ENCODE measurements around the gene ADIPOR2. TPM values are rescaled to one million over a fixed set of nuclear protein-coding genes. Genes with fewer than 3 reads are reported as not detected.
"Not testable (repeated sequence)": the region's sequence is repeated elsewhere in the genome, so short reads cannot be mapped to it uniquely, and the experiment has no call there.

The ADIPOR2 gene
- total and polyA plus RNA-seq, 4 donors = 14.8 to 50.5 (median 31.7) TPM

- Histone ChIP-seq H3K27me3 (ENCODE audit: control insufficient read depth in 1 of 2, insufficient read depth in 2 of 2, low read length in 1 of 2) (no peaks in the 10 kb centered on the region), H3K36me3 (ENCODE audit: control insufficient read depth in 1 of 2, insufficient read depth in 2 of 2, low read length in 1 of 2) (no peaks in the 10 kb centered on the region), H3K9me3 (ENCODE audit: control insufficient read depth, low read length) (no peaks in the 10 kb centered on the region), H3K4me3 (ENCODE audit: low read length in 2 of 2) (no peak overlapping the region), H3K27ac (ENCODE audit: low read depth in 1 of 2, low read length in 2 of 2) (no peak overlapping the region), H3K4me1 (ENCODE audit: control insufficient read depth in 1 of 2, insufficient read depth in 2 of 2, low read length in 2 of 2) (no peaks in the 10 kb centered on the region)
- peak; percentile 13 for ATAC-seq (ENCODE audit: low FRiP score)
- intact Hi-C loops (cut with DNase I) = no loop called here
- DNase-seq = peak in 1 of 2 donors; percentile 76
- WGBS, 2 donors = 88 to 89% methylated on average over 17 of the region's 17 CpGs
Measured at GRCh38 chr12:1812650-1813302, 121.9 kb downstream of the ADIPOR2 start.

GRCh38 chr12:1814266-1814665, 123.4 kb downstream of the ADIPOR2 start:
- no peaks in the 10 kb centered on the region for H3K27me3 ChIP-seq (ENCODE audit: control insufficient read depth in 1 of 2, insufficient read depth in 2 of 2, low read length in 1 of 2)
- H3K9me3 ChIP-seq (ENCODE audit: control insufficient read depth, low read length) = no peaks in the 10 kb centered on the region
- DNase-seq = no peak
- no peaks in the 10 kb centered on the region for H3K4me1 ChIP-seq (ENCODE audit: control insufficient read depth in 1 of 2, insufficient read depth in 2 of 2, low read length in 2 of 2)
- no peaks in the 10 kb centered on the region for H3K36me3 ChIP-seq (ENCODE audit: control insufficient read depth in 1 of 2, insufficient read depth in 2 of 2, low read length in 1 of 2)
- H3K4me3 ChIP-seq (ENCODE audit: low read length in 2 of 2) = no peak overlapping the region
- ATAC-seq (ENCODE audit: low FRiP score) = no peak
- WGBS, 2 donors = 79 to 83% methylated on average over 8 of the region's 8 CpGs
- no peak overlapping the region for H3K27ac ChIP-seq (ENCODE audit: low read depth in 1 of 2, low read length in 2 of 2)
- intact Hi-C loops (cut with DNase I) = no loop called here

GRCh38 chr12:1815108-1815507, 124.2 kb downstream of the ADIPOR2 start:
- ATAC-seq (ENCODE audit: low FRiP score) (no peak), DNase-seq (no peak)
- WGBS, 2 donors = 84 to 89% methylated on average over 3 of the region's 3 CpGs
- Histone ChIP-seq H3K9me3 (ENCODE audit: control insufficient read depth, low read length) (no peaks in the 10 kb centered on the region), H3K4me3 (ENCODE audit: low read length in 2 of 2) (no peak overlapping the region), H3K27ac (ENCODE audit: low read depth in 1 of 2, low read length in 2 of 2) (no peak overlapping the region), H3K36me3 (ENCODE audit: control insufficient read depth in 1 of 2, insufficient read depth in 2 of 2, low read length in 1 of 2) (no peaks in the 10 kb centered on the region), H3K27me3 (ENCODE audit: control insufficient read depth in 1 of 2, insufficient read depth in 2 of 2, low read length in 1 of 2) (no peaks in the 10 kb centered on the region), H3K4me1 (ENCODE audit: control insufficient read depth in 1 of 2, insufficient read depth in 2 of 2, low read length in 2 of 2) (no peaks in the 10 kb centered on the region)
- intact Hi-C loops (cut with DNase I) = no loop called here

- no peaks in the 10 kb centered on the region for H3K4me1 ChIP-seq (ENCODE audit: control insufficient read depth in 1 of 2, insufficient read depth in 2 of 2, low read length in 2 of 2)
- ATAC-seq (ENCODE audit: low FRiP score) (no peak), DNase-seq (no peak)
- H3K9me3 ChIP-seq (ENCODE audit: control insufficient read depth, low read length) = no peaks in the 10 kb centered on the region
- no peak overlapping the region for H3K27ac ChIP-seq (ENCODE audit: low read depth in 1 of 2, low read length in 2 of 2)
- H3K36me3 ChIP-seq (ENCODE audit: control insufficient read depth in 1 of 2, insufficient read depth in 2 of 2, low read length in 1 of 2) = no peaks in the 10 kb centered on the region
- no peaks in the 10 kb centered on the region for H3K27me3 ChIP-seq (ENCODE audit: control insufficient read depth in 1 of 2, insufficient read depth in 2 of 2, low read length in 1 of 2)
- H3K4me3 ChIP-seq (ENCODE audit: low read length in 2 of 2) = no peak overlapping the region
- intact Hi-C loops (cut with DNase I) = no loop called here
- WGBS, 2 donors = 75 to 77% methylated on average over 21 of the region's 21 CpGs
Measured at GRCh38 chr12:1815814-1816729, 125.2 kb downstream of the ADIPOR2 start.

- intact Hi-C loops (cut with DNase I) = no loop called here
Measured at GRCh38 chr12:1816730-1817348, 126.0 kb downstream of the ADIPOR2 start.

GRCh38 chr12:1817928-1818327, 127.1 kb downstream of the ADIPOR2 start:
- H3K36me3 ChIP-seq (ENCODE audit: control insufficient read depth in 1 of 2, insufficient read depth in 2 of 2, low read length in 1 of 2); H3K4me3 ChIP-seq (ENCODE audit: low read length in 2 of 2); DNase-seq; H3K27me3 ChIP-seq (ENCODE audit: control insufficient read depth in 1 of 2, insufficient read depth in 2 of 2, low read length in 1 of 2); H3K9me3 ChIP-seq (ENCODE audit: control insufficient read depth, low read length); ATAC-seq (ENCODE audit: low FRiP score); H3K4me1 ChIP-seq (ENCODE audit: control insufficient read depth in 1 of 2, insufficient read depth in 2 of 2, low read length in 2 of 2); intact Hi-C loops (cut with DNase I); H3K27ac ChIP-seq (ENCODE audit: low read depth in 1 of 2, low read length in 2 of 2): not testable (repeated sequence)
- WGBS, 2 donors = 91 to 95% methylated on average over 21 to 28 of the region's 28 CpGs

More at GRCh38 chr12:1816730-1817348, 126.0 kb downstream of the ADIPOR2 start:
- no peak for ATAC-seq (ENCODE audit: low FRiP score)
- no peaks in the 10 kb centered on the region for H3K9me3 ChIP-seq (ENCODE audit: control insufficient read depth, low read length)
- no peaks in the 10 kb centered on the region for H3K4me1 ChIP-seq (ENCODE audit: control insufficient read depth in 1 of 2, insufficient read depth in 2 of 2, low read length in 2 of 2)
- no peaks in the 10 kb centered on the region for H3K36me3 ChIP-seq (ENCODE audit: control insufficient read depth in 1 of 2, insufficient read depth in 2 of 2, low read length in 1 of 2)
- DNase-seq = no peak
- H3K27me3 ChIP-seq (ENCODE audit: control insufficient read depth in 1 of 2, insufficient read depth in 2 of 2, low read length in 1 of 2) = no peaks in the 10 kb centered on the region
- WGBS, 2 donors = 95 to 96% methylated on average over 9 of the region's 9 CpGs
- H3K4me3 ChIP-seq (ENCODE audit: low read length in 2 of 2) = no peak overlapping the region
- no peak overlapping the region for H3K27ac ChIP-seq (ENCODE audit: low read depth in 1 of 2, low read length in 2 of 2)

- WGBS, 2 donors = 75 to 76% methylated on average over 9 of the region's 9 CpGs
- intact Hi-C loops (cut with DNase I) = no loop called here
Measured at GRCh38 chr12:1819050-1819449, 128.2 kb downstream of the ADIPOR2 start.

GRCh38 chr12:1819571-1819970, 128.7 kb downstream of the ADIPOR2 start:
- Histone ChIP-seq H3K4me1 (ENCODE audit: control insufficient read depth in 1 of 2, insufficient read depth in 2 of 2, low read length in 2 of 2) (no peaks in the 10 kb centered on the region), H3K9me3 (ENCODE audit: control insufficient read depth, low read length) (no peaks in the 10 kb centered on the region), H3K27ac (ENCODE audit: low read depth in 1 of 2, low read length in 2 of 2) (no peak overlapping the region), H3K36me3 (ENCODE audit: control insufficient read depth in 1 of 2, insufficient read depth in 2 of 2, low read length in 1 of 2) (no peaks in the 10 kb centered on the region), H3K27me3 (ENCODE audit: control insufficient read depth in 1 of 2, insufficient read depth in 2 of 2, low read length in 1 of 2) (no peaks in the 10 kb centered on the region), H3K4me3 (ENCODE audit: low read length in 2 of 2) (no peak overlapping the region)
- 29 to 33% methylated on average over 6 of the region's 6 CpGs for WGBS, 2 donors
- DNase-seq (no peak), ATAC-seq (ENCODE audit: low FRiP score) (no peak)
- intact Hi-C loops (cut with DNase I) = no loop called here

More at GRCh38 chr12:1819050-1819449, 128.2 kb downstream of the ADIPOR2 start:
- DNase-seq = no peak
- no peak overlapping the region for H3K27ac ChIP-seq (ENCODE audit: low read depth in 1 of 2, low read length in 2 of 2)
- no peaks in the 10 kb centered on the region for H3K27me3 ChIP-seq (ENCODE audit: control insufficient read depth in 1 of 2, insufficient read depth in 2 of 2, low read length in 1 of 2)
- H3K4me1 ChIP-seq (ENCODE audit: control insufficient read depth in 1 of 2, insufficient read depth in 2 of 2, low read length in 2 of 2) = no peaks in the 10 kb centered on the region
- no peaks in the 10 kb centered on the region for H3K9me3 ChIP-seq (ENCODE audit: control insufficient read depth, low read length)
- no peak overlapping the region for H3K4me3 ChIP-seq (ENCODE audit: low read length in 2 of 2)
- no peak for ATAC-seq (ENCODE audit: low FRiP score)
- no peaks in the 10 kb centered on the region for H3K36me3 ChIP-seq (ENCODE audit: control insufficient read depth in 1 of 2, insufficient read depth in 2 of 2, low read length in 1 of 2)
